EL (cell line): ENCODE results near the gene GJA3.

ENCODE experiments used
- DNase-seq: peaks from one replicate; pipeline ENCODE4 v3.0.0-alpha.2; 2016

Gene GJA3

GRCh38 chr13:20148501-20149183 lies 12.2 kb downstream of the GJA3 start:
- no peak for DNase-seq

- no peak for DNase-seq
Observed at GRCh38 chr13:20146381-20146780, 14.5 kb downstream of the GJA3 start.

GRCh38 chr13:20145521-20145920 lies 15.3 kb downstream of the GJA3 start:
- DNase-seq = no peak

- no peak for DNase-seq
Observed at GRCh38 chr13:20144141-20144850, 16.6 kb downstream of the GJA3 start.

GRCh38 chr13:20142927-20143480 lies 17.8 kb downstream of the GJA3 start:
- no peak for DNase-seq

GRCh38 chr13:20142023-20142926 lies 18.6 kb downstream of the GJA3 start:
- DNase-seq = no peak

- no peak for DNase-seq
Observed at GRCh38 chr13:20141238-20142022, 19.4 kb downstream of the GJA3 start.

GRCh38 chr13:20140487-20140886 lies 20.4 kb downstream of the GJA3 start:
- no peak for DNase-seq

- DNase-seq = no peak
Observed at GRCh38 chr13:20137875-20138274, 23.0 kb downstream of the GJA3 start.

- no peak for DNase-seq
Observed at GRCh38 chr13:20136781-20137703, 23.8 kb downstream of the GJA3 start.

- no peak for DNase-seq
Observed at GRCh38 chr13:20134732-20135131, 26.1 kb downstream of the GJA3 start.

- DNase-seq = no peak
Observed at GRCh38 chr13:20132052-20132634, 28.7 kb downstream of the GJA3 start.

- DNase-seq = no peak
Observed at GRCh38 chr13:20131057-20131832, 29.6 kb downstream of the GJA3 start.

GRCh38 chr13:20130652-20131051 lies 30.2 kb downstream of the GJA3 start:
- no peak for DNase-seq

- no peak for DNase-seq
Observed at GRCh38 chr13:20130012-20130411, 30.8 kb downstream of the GJA3 start.

GRCh38 chr13:20129076-20129475 lies 31.8 kb downstream of the GJA3 start:
- no peak for DNase-seq

GRCh38 chr13:20128459-20128931 lies 32.4 kb downstream of the GJA3 start:
- DNase-seq = no peak

GRCh38 chr13:20127562-20128458 lies 33.0 kb downstream of the GJA3 start:
- DNase-seq = peak; percentile 65

- no peak for DNase-seq
Observed at GRCh38 chr13:20127262-20127561, 33.6 kb downstream of the GJA3 start.
